Stimulated activated CD4-positive, alpha-beta T cell treated with anti-CD3 and anti-CD28 coated beads, Interleukin-1b, Interleukin-23, amount 100 ng/mL, for 1 hour (primary cell): Measurements from ENCODE around the gene CRY2.
A peak's percentile ranks its signal among the peaks of the same experiment; 100 is the strongest.

Experiments used
- DNase-seq, 2 donors: peaks; one replicate each; pipeline ENCODE4 v3.0.0-alpha.2; 2020; ENCODE audit warnings: low read depth in 2 of 2

The CRY2 gene

DNA sequence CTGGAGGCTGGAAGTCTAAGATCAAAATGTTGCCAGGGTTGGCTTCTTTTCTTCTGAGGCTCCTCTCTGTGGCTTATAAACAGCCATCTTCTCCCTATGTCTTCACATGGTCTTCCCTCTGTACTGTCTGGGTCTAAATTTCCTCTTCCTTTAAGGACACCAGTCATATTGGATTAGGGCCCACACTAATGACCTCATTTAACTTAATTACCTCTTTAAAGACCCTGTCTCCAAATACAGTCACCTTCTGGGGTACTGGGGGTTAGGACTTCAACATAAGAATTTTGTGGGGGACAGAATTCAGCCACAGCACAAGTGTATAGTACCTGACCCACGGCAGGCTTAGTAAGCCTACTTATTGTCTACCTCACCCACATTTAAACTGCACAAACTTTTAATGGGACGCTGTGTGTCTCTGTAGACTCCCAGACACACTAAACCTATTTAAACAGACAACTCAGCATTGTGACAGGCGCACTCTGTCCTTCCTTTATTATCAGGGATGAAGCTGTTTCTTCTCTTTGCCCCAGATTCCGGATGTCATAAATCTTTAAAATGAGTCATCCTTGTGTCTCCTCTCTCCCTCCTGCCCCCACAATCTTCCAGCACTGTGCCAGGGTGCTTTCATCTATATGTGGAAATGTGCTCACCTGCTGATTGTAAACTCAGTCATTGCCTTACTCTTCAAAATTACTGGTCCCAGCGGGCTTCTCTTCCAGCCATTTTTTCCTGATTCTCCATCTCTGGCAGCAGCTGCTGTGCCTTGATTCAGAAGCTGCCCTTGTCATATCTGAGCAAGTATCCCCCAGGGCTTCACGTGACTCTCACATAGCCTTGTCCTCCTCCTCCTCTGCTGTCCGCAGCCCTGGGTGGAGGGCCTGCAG is 32.8 kb downstream of the CRY2 start:
- no peak for DNase-seq

DNA sequence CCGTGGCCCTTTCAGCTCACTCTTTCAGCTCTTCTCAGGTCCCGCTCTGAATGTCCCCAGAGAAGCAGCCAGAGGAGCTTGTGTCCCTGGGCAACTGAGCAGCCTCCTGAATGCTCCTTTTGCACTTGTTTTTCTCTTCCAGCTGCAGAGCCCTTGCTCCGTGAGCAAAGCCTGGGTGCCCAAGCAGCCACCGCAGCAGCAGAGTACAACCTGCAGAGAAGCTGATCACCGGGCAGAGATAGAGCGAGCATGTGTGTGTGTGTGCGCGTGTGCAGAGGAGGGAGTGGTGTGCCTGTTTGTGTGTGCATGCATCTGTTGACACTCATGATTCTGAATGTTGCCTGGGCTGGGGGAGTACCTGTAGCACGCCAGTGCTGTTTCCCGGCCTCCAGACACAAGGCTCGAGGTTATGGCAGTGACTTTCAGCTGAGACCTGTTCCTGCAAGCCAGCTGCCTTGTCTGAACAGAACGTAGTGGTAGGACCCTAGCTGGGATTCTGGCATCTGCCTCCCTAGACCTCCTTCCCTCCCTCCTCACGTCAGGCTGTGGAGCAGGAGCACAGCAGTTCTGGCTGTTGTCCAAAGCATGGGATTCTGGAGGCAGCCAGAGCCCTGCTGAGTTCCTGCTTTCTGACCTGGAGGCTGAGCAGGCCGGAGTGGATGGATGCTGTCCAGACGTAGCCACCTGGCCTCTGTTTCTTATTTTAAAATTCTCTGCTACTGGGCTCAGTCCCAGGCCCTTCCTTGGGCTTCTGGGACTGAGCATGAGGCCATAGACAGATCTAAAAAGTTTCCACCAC is 33.7 kb downstream of the CRY2 start:
- no peak for DNase-seq

DNA sequence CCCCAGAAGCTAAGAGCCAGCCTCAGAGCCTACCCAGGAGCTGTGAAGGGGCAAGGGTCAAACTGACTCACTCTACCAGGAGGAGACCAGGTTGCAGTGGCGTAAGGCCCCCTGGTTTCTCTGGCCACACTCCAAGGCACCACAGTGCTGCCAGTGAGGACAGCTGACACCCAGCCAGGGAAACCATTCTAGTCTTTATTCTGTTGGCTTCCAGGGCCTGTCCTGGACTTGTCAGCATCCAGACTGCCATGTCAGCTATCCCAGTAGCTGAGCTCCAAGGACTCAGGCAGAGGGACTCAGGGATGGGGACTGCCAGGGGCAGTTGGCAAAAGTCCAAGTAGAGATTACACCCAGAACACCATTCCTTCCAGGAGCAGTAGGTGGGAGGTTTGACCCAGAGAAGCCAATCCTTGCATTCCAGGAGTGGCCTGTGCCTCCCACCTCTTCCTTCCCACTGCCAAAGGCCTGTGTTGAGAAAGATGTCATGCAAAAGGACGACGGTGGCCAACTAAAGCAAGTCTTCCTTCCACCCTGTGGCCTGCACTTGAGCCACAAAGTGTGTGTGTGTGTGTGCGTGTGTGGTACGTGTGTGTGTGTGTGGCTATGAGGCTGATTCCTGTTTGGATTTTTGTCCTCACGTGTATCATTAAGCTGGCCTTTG is 34.6 kb downstream of the CRY2 start:
- no peak for DNase-seq

DNA sequence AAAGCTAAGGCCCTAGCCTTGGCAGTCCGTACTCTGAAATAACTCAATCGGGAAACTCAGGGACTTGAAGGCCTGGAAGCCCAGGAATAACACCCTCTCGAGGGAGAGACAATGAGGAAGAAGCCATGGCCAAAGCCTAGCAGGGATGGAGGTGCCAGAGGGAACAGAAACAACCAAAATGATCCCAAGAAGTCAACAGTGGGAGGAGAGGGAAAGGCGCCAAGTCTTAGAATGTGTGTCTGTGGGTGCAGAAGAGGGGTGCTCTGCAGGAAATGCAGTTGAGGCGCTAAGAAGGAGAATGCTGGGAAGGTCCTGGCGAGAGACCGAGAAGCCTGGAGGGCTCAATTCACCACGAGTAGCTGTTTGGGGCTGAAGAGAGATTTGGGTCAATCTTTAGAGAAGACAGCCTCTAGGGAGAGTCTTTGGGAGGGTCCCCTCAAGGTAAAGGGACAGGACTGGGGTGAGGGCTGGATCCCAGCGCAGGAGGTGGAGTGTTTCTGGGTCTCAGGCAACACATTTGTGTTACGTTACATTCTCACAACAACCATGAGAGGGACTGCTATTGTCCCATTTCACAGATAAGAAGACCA is 37.4 kb downstream of the CRY2 start:
- DNase-seq = no peak

DNA sequence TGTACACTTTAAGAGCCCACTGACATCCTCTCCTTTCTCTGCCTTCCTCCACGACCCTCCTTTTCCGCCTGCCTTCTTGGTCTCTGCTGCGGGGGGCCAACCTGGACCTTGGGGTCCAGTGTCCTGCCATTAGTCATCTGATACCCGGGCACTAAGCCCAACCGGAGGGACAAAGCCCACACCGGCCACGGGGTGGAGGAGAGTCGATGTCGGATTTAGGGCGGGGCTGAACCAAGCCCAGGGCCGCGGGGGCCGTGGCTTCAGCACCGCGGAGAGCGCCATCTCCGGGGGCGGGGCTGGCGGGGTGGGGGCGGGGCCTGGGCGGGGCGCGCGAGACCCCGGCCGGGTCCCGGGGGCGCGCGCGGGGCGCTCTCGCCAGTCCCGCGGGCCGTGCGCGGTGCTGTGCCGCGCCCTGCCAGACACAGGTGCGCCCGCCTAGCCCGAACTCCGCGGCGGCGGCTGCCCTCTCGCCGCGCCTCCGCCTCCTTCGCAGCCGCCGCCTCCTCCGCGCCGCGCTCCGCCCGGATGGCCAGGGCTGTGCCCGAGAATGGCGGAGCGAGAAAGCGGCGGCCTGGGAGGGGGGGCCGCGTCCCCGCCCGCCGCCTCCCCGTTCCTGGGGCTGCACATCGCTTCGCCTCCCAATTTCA is 38.1 kb downstream of the CRY2 start, which contains the start of gene MAPK8IP1:
Gene MAPK8IP1 (plus strand): TSS at position 378 of the 647 bp plus-strand sequence. CDS start 170 bp downstream, at position 548.
- peak; percentile 9 to 33 for DNase-seq

DNA sequence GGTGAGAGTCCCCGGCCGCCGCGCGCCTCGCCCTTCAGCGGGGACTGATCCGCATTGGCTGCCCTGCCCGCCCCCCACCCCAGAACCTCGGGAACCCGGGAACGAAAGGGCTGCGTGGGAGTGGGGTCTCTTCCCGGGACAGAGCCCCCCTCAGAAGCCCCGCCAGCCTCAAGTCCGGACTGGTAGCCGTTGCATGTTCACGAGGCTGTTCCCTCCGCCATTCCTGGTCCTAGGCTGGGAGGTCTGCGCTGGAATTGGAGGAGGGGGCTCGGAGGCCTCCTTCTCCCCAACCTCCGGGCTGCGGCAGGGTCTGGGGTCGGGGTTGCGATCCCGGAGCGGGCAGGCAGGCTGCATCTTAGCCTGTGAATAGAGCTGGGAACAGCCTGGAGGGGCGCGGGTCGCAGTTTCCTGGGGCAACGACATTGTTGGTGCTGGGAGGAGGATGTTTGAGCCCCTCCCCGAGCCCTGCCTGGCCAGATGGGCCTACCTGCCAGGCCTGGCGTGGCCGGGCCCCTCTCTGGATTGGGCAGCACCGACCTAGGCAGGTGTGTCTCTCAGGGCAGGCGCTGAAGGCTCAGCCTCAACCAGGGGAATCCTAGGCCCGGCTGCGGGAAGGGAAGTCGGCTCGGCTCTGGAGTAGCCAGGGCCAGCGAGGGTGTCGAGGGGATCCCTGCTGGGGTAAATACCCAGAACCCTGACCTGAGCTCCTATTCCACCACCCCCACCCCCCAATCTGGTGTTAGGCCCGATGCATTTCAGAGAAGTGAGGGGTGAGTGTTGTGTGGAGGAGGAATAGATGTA is 38.8 kb downstream of the CRY2 start:
- no peak for DNase-seq

DNA sequence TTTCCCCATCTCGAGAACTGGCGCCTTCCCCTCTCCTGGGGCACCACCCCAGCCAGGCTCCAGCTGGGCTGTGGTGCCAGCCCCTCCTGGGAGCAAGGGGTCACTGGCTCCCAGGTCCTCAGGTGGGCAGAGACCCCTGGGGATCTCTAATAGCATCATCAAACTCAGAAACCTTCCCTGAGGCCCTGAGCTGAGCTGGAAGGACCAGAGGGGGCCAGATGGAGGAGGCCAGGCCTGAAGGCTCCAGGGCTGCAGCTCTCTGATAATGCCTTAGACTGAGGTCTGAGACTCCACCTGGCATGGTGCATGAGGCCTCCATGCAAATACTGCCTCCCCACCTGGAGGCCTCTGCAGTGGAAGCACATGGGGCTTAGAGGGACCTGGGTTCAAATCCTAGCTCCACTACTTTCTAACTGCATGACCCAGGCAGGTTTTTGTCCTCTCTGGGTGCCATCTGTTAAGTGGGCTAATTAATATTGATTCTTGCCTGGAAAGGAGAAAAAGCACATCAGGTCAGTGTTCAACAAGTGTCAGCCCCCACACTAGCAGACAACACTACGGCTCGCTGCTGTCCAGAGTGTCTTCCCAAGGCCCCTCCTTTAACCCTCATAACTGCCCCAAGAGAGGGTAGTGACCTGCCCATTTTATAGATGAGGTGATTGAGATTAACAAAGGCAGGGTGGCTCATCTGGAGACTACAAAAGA is 39.7 kb downstream of the CRY2 start:
- no peak for DNase-seq

DNA sequence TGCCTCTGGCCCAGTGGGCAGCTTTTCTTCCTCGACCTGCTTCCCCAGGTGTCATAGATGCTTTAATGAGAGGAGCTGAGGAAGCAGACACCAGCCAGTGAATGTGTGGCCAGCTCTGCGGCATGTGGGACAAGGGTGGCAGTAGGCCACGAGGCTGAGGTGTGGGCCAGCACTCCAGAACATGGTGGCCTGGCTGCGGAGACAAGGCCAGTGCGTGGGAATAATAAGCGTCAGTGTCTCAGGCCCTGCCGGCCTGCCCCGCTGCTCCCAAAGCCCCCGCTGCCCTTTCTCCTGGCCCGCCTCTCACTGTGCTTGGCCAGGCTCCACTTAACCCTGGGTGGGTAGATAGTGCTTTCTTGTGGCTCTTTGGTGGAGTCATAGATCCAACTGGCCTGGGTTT is 40.3 kb downstream of the CRY2 start:
- DNase-seq = no peak

DNA sequence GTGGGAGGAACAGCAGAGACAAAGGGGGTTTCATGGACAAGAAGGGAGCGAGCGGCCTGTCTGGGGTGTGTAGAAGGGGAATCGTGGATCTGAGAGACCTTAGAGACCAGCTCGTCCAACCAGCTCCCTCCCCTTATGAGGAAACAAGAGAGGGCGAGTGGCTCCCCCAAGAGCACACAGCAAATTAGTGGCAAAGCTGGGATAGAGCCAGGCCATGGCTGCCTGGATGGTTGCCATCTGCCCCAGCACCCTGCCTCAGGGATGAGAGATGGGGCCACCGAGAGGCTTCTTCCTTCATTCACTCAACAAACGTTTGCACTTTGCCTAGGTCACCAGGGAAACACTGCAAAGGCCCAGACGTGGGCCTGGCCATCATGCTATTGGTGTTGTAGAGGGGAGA is 42.3 kb downstream of the CRY2 start:
- no peak for DNase-seq

DNA sequence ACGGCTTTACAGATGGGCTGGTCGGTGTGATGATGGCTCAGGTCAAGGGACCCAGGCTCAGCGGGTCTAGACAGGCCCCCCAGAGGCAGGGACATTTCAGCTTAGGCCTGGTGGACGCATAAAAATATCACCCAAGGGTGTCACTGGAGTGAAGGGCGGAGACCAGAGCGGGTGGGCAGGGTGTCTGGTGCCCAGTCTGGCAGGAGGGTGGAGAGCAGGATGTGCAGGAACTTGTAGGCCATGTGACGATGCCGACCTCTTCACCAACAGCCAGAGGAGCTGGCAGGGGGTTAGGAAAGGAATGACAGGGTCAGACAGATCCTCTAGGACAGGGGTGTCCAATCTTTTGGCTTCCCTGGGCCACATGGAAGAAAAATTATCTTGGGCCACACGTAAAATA is 42.7 kb downstream of the CRY2 start:
- DNase-seq = no peak

DNA sequence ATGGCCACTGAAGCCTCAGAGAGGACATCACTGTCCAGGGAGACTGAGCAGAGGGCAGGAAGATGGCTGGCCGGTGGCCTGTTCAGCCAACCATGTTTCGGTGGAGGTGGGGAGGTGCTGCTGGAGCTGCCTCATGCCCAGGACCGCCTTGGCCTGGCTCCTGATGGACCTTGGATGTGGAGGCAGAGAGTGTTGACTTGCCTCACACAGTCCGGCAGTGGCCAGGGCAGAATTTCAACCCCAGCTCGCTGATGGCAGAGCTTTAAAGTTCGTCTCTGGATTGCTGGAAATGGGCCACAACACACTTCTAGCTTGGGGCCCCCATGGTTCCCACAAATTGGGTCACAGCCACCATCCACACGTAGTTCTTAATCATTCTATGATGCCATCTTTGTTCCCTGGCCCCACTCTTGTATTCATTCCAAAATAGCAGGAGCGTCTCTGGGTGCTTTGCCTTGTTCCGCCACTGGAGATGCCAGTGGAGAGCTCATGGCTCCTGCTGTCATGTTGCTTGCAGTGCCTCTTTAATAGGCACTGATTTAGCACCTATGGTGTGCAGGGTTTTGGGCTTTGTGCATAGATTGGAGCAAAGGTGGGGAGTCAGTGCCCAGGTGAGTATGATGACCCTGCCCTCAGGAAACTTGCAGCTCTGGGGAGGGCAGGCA is 43.7 kb downstream of the CRY2 start:
- no peak for DNase-seq

DNA sequence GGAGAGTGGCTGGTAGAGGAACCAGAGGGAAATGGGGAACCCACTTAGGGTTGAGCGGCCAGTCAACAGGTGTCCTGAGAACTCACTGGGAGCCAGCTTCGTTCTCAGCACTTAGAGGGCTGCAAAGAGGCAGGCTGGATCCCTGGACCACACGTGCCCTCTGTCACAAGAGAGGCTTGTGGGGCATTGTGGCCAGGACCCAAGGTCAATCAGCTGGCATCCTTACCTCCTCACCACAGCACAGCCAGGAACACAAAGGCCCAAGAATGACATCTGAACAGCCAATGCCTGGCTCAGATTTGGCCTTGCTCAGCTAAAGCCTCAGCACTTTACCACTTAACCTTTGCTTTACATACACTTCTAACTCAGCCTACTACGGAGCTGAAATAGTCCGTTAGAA is 45.6 kb downstream of the CRY2 start:
- DNase-seq = no peak

DNA sequence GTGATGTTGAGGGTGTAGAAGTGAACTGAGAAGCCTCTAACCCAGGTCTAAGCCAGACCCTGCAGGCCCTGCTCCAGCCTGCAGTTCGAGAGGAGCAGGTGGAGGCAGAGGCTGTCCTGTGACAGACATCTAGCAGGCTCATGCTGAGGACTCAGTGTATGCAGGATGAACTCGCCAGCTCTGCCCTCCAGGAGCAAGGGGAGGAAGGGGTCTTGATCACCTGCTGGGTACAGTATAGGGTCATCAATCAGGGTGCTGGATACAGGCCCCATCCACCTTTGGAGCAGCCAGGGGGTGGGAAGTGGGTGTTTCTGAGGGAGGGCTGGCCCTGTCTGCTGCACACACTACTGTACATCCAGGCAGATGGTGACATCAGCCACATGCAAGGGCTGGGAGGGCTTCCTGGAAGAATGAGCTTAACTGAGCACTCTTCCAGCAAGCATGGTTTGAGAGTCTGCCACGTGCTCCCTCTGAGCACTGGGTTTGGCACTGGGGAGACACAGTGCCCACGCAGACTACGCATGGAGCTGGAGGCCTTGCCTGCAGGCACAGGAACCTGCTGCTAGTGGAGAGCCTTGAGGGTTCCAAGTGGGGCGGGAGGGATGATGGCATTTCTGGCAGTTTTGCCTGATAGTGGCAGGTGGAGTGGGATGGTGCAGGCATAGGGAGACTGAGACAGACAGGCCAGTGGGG is 47.4 kb downstream of the CRY2 start:
- no peak for DNase-seq

DNA sequence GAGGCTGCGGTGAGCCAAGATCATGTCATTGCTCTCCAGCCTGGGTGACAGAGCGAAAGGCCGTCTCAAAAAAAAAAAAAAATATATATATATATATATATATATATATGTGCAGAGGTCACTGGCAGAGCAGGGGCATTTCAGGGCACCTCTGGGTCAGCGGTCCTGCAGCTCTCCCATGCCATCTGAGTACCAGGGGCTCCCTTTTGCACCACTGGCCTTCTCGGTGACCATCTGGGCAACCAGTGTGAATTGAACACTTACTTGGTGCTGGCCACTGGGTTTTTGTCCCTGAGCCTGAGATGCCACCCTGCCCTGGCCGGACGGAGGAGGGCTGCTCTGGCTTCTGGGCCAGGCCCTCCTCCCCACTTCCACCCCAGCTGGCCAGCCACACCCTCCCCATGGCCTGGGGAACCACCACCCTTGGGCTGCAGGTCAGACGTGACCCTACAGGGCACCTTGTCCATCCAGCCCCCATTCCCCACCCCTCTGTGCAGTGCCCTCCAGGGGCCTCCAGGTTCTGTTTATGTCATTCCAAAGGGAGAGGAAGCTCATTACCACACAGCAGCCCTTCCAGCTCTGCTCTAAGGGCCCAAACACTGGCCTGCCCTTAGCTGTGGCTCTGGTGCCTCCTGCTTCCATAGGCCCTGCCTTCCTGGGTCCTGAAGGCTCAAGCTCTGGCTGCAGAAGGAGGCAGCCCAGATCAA is 48.4 kb downstream of the CRY2 start:
- no peak for DNase-seq

DNA sequence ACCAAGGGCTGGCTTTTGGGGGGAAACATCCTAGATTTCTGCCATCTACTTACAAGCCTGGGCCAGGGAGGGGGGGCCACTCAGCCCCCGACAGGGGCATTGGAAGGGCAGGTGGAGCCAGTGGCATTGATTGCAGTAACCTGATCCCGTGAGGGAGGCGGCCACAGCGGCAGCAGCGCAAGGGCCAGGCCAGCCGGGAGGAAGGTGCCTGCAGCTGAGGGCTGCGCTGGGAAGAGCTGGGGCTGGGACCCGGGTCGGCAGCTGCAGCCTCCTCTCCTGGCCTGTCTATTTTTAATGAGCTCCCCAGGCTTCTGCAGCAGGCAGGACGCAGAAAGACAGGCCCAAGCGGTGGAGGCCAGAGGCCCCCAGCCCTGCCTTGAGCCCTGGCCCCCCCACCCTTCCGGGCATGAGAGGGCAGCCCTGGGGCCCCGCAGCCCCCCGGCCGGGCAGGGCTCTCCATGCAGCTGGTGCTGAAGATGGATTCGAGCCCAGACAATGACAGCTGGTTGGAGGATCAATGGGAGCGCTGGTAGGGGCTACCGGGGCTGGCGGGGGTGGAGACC is 49.2 kb downstream of the CRY2 start:
- DNase-seq = no peak

DNA sequence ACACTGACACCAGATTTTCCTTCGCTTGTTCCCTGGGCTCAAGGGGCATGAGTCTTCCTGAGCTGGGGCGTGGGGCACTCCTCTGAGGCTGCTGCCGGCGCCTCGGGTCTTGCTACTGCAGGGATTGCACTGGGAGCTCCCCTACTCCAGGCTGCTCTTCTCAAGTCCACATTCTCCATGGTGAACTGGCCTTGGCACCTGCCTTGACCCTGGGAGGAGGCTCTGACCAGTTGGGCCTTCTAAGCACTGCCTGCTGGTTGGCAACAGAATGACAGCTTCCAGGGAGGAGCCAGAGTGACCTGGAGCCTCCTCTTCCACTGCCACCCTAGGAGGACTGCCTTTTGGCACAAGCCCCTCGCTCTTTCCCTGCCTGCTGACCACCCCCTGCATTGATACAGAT is 50.3 kb downstream of the CRY2 start:
- DNase-seq = no peak

DNA sequence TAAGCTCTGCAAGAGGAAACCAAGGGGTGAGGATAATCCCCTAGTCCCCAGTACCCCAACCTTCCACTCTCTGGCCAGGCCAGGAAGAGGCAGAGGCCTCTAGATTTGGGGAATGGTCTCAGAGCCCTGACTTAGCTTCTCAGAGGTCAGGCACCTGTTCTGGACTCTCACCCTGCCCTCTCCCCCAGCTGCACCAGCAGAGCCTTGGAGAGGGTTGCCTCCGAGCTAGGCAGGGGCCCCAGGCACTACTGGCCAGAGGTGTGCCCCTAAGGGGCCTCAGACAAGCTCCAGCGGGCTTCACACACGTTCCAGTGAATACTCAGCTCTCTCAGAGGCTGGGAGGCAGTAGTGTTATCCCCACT is 51.8 kb downstream of the CRY2 start:
- no peak for DNase-seq
